OCI-LY1 (cell line): ENCODE results near the gene TXNDC16.

Experiments used
- H2AFZ ChIP-seq: fragments of 200-600 bp; sonication (generic), shearing (Covaris generic); 2 replicates; pipeline ENCODE4 v1.6.0; 2014; ENCODE audit warnings: antibody characterized with exemption, mild to moderate bottlenecking, low read length
- H3F3A ChIP-seq: fragments of 200-600 bp; sonication (generic), shearing (Covaris generic); 2 replicates; pipeline ENCODE4 v1.6.0; 2014; ENCODE audit warnings: mild to moderate bottlenecking, antibody characterized with exemption, low read length, moderate library complexity; ENCODE audit not compliant: insufficient read depth
- H3K27ac ChIP-seq: fragments of 200-600 bp; sonication (generic); 2 replicates; pipeline ENCODE4 v1.5.1; 2014; ENCODE audit warnings: low read length, mixed run types, mild to moderate bottlenecking, low read depth; ENCODE audit not compliant: poor library complexity, severe bottlenecking
- H3K27me3 ChIP-seq: fragments of 200-600 bp; sonication (generic); 2 replicates; pipeline ENCODE4 v1.6.0; 2014; ENCODE audit warnings: antibody characterized with exemption, mild to moderate bottlenecking, low read length, moderate library complexity; ENCODE audit not compliant: insufficient read depth
- H3K36me3 ChIP-seq: fragments of 200-600 bp; sonication (generic); 2 replicates; pipeline ENCODE4 v1.6.1; 2014; ENCODE audit warnings: mild to moderate bottlenecking, antibody characterized with exemption, low read length, moderate library complexity, mixed read lengths; ENCODE audit not compliant: insufficient read depth
- H3K4me1 ChIP-seq: fragments of 200-600 bp; sonication (generic); 2 replicates; pipeline ENCODE4 v1.5.1; 2014; ENCODE audit warnings: mild to moderate bottlenecking, low read length, moderate library complexity; ENCODE audit not compliant: insufficient read depth, severe bottlenecking
- H3K4me2 ChIP-seq: fragments of 200-600 bp; sonication (generic), shearing (Covaris generic); 2 replicates; pipeline ENCODE4 v1.6.1; 2014; ENCODE audit warnings: low read length
- H3K4me3 ChIP-seq: fragments of 200-600 bp; sonication (generic); 2 replicates; pipeline ENCODE4 v1.5.1; 2014; ENCODE audit warnings: low read length, low read depth, mild to moderate bottlenecking, mixed read lengths; ENCODE audit not compliant: poor library complexity, severe bottlenecking
- H3K79me2 ChIP-seq: fragments of 200-600 bp; shearing (Covaris generic); 2 replicates; pipeline ENCODE4 v1.6.1; 2016; ENCODE audit warnings: mixed run types, low read length, mixed read lengths; ENCODE audit not compliant: insufficient read depth
- H3K9ac ChIP-seq: fragments of 200-600 bp; sonication (generic), shearing (Covaris generic); 2 replicates; pipeline ENCODE4 v1.6.1; 2014; ENCODE audit warnings: mild to moderate bottlenecking, low read length, mixed read lengths
- H3K9me2 ChIP-seq: fragments of 200-600 bp; sonication (generic), shearing (Covaris generic); 2 replicates; pipeline ENCODE4 v1.6.1; 2014; ENCODE audit warnings: low read depth, mild to moderate bottlenecking, low read length, mixed read lengths
- H3K9me3 ChIP-seq: fragments of 200-600 bp; shearing (Covaris generic); 2 replicates; pipeline ENCODE4 v1.6.1; 2014; ENCODE audit warnings: low read length, mixed read lengths
- H4K20me1 ChIP-seq: fragments of 200-600 bp; sonication (generic), shearing (Covaris generic); 2 replicates; pipeline ENCODE4 v1.6.0; 2016; ENCODE audit warnings: mild to moderate bottlenecking, low read length; ENCODE audit not compliant: insufficient read depth
- CTCF ChIP-seq: fragments of 200-600 bp; sonication (generic), shearing (Covaris generic); IDR thresholded peaks from 2 replicates; pipeline ENCODE4 v1.5.1; 2017; ENCODE audit warnings: mild to moderate bottlenecking, antibody characterized with exemption, low read length, moderate library complexity, mixed read lengths
- EZH2 ChIP-seq: fragments of 200-600 bp; sonication (generic), shearing (Covaris generic); IDR thresholded peaks from 2 replicates; pipeline ENCODE4 v1.8.0; 2017; ENCODE audit warnings: borderline replicate concordance, mixed run types, mild to moderate bottlenecking, antibody characterized with exemption, low read length, moderate library complexity, mixed read lengths

Gene TXNDC16

DNA sequence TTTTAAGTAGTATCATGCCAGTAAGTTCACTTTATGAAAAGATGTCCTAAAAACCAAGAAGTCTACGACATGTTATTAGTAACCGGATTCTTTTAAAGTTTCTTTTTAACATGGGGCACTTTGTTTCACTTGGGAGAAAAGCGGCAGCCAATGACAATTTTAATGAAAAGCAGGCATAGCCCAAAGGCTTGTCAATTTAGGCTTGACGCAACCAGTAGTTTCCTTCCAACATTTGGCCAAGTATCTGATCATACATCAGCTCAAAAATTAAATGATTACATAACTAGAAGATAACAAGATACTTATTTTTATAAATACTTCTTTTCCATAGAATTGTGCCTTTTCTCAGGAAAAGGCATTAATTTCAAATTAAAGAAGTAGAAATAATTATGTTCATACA, 112.8 kb downstream of the TXNDC16 start:
- H3K4me1 ChIP-seq: no peaks in the 10 kb centered on the region
- H3K9me3 ChIP-seq: no peaks in the 10 kb centered on the region
- H3K36me3 ChIP-seq: peaks cover 24% of the 10 kb centered on the region
- H3K27ac ChIP-seq: no peak overlapping the region
- H2AFZ ChIP-seq: no peak overlapping the region
- H4K20me1 ChIP-seq: no peaks in the 10 kb centered on the region
- no peaks in the 10 kb centered on the region for H3K79me2 ChIP-seq
- no peak overlapping the region for H3K9ac ChIP-seq
- H3K9me2 ChIP-seq: no peaks in the 10 kb centered on the region
- H3K4me3 ChIP-seq: no peak overlapping the region
- no peaks in the 10 kb centered on the region for H3F3A ChIP-seq
- H3K4me2 ChIP-seq: no peak overlapping the region
- no peak for TF ChIP-seq CTCF
- TF ChIP-seq EZH2: no peak
- no peaks in the 10 kb centered on the region for H3K27me3 ChIP-seq

- Histone ChIP-seq H3K36me3 (peaks cover 29% of the 10 kb centered on the region), H3K4me2 (no peak overlapping the region), H3K27ac (no peak overlapping the region), H3K9me2 (no peaks in the 10 kb centered on the region), H3K4me3 (no peak overlapping the region), H4K20me1 (no peaks in the 10 kb centered on the region), H3K27me3 (no peaks in the 10 kb centered on the region), H3K4me1 (no peaks in the 10 kb centered on the region), H3K9me3 (no peaks in the 10 kb centered on the region), H3K9ac (no peak overlapping the region), H3F3A (no peaks in the 10 kb centered on the region), H3K79me2 (no peaks in the 10 kb centered on the region), H2AFZ (no peak overlapping the region)
- TF ChIP-seq EZH2: no peak
- TF ChIP-seq CTCF: no peak
Observed at GRCh38 chr14:52434955-52435354, 117.3 kb downstream of the TXNDC16 start.

GRCh38 chr14:52430474-52430873, 121.8 kb downstream of the TXNDC16 start:
- no peak overlapping the region for H2AFZ ChIP-seq
- H3K27me3 ChIP-seq: no peaks in the 10 kb centered on the region
- no peak overlapping the region for H3K9ac ChIP-seq
- no peaks in the 10 kb centered on the region for H3K9me3 ChIP-seq
- no peaks in the 10 kb centered on the region for H3K79me2 ChIP-seq
- H3K9me2 ChIP-seq: no peaks in the 10 kb centered on the region
- H4K20me1 ChIP-seq: no peaks in the 10 kb centered on the region
- H3K36me3 ChIP-seq: peaks cover 5% of the 10 kb centered on the region; the same call in 1 of the 2 replicates
- H3K4me2 ChIP-seq: no peak overlapping the region
- H3K27ac ChIP-seq: no peak overlapping the region
- H3K4me1 ChIP-seq: no peaks in the 10 kb centered on the region
- TF ChIP-seq EZH2 (no peak), CTCF (no peak)
- no peak overlapping the region for H3K4me3 ChIP-seq
- no peaks in the 10 kb centered on the region for H3F3A ChIP-seq
